ENCODE results near the gene MOSMO.

GRCh38 chr16:22050963-22051362 is 43.1 kb downstream of the MOSMO start:
- TF ChIP-seq CTCF (IDR thresholded peaks at IDR 0.05; ENCODE audit: borderline replicate concordance, extremely low read depth, low read length, poor library complexity, severe bottlenecking) (no peak), EZH2 (IDR thresholded peaks at IDR 0.05; ENCODE audit: borderline replicate concordance, low read depth, low read length, severe bottlenecking) (no peak)

Data from DND-41 (cell line).